ENCODE measurements around the gene LPIN2. TPM values are rescaled to one million over a fixed set of nuclear protein-coding genes. Genes with fewer than 3 reads are reported as not detected.

LPIN2 gene
- total RNA-seq, 1 donor from 2014 or later, result 6.3 TPM

- H3K36me3 ChIP-seq (ENCODE audit: control insufficient read depth, insufficient read depth, low read length), result no peaks in the 10 kb centered on the region
- no peak for TF ChIP-seq CTCF (IDR thresholded peaks at IDR 0.05; ENCODE audit: insufficient read depth, low read length, severe bottlenecking)
- no peak for DNase-seq (ENCODE audit: low read depth)
- no peak for FAIRE-seq
- H3K27me3 ChIP-seq (ENCODE audit: control insufficient read depth, insufficient read depth, low read length), result no peaks in the 10 kb centered on the region
- no peak overlapping the region for H3K4me3 ChIP-seq (ENCODE audit: low read depth, low read length)
Measured at GRCh38 chr18:2976218-2977132, 36.5 kb downstream of the LPIN2 start.

GRCh38 chr18:2974731-2975130 lies 38.2 kb downstream of the LPIN2 start:
- FAIRE-seq, result no peak
- no peaks in the 10 kb centered on the region for H3K36me3 ChIP-seq (ENCODE audit: control insufficient read depth, insufficient read depth, low read length)
- no peak overlapping the region for H3K4me3 ChIP-seq (ENCODE audit: low read depth, low read length)
- no peak for TF ChIP-seq CTCF (IDR thresholded peaks at IDR 0.05; ENCODE audit: insufficient read depth, low read length, severe bottlenecking)
- peak; percentile 8 for DNase-seq (ENCODE audit: low read depth)
- no peaks in the 10 kb centered on the region for H3K27me3 ChIP-seq (ENCODE audit: control insufficient read depth, insufficient read depth, low read length)

DNA sequence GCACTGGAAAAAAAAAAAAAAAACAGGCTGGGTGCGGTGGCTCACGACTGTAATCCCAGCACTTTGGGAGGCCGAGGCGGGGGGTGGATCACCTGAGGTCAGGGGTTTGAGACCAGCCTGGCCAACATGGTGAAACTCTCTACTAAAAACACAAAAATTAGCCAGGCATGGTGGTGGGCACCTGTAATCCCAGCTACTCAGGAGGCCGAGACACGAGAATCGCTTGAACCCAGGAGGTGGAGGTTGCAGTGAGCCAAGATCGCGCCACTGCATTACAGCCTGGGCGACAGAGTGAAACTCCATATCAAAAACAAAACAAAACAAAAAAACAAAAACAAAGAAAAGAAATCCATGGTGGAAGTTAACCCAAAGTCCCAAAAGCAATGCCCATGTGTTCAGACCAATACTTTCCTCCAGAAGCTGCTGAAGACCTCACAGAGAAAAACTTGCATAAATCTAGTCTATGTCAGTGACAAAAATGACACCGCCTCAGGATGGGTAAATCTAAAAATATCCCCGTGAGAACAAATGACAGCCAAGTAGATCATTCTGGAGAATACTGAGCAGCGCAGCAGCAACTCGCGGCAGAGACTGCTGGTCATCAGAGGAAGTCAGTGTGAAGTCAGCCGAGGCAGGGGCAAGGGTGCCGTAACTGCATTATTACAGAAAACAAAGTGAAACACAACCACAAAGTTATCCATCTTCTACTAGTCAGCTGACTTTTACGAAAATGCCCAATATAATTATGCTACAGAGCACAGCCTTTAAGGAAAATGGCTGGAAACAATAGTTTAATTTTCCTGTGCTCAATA lies 41.0 kb downstream of the LPIN2 start:
- Histone ChIP-seq H3K36me3 (ENCODE audit: control insufficient read depth, insufficient read depth, low read length) (no peaks in the 10 kb centered on the region), H3K27me3 (ENCODE audit: control insufficient read depth, insufficient read depth, low read length) (no peaks in the 10 kb centered on the region), H3K4me3 (ENCODE audit: low read depth, low read length) (no peak overlapping the region)
- DNase-seq (ENCODE audit: low read depth) (no peak), FAIRE-seq (no peak)
- TF ChIP-seq CTCF (IDR thresholded peaks at IDR 0.05; ENCODE audit: insufficient read depth, low read length, severe bottlenecking), result no peak

DNA sequence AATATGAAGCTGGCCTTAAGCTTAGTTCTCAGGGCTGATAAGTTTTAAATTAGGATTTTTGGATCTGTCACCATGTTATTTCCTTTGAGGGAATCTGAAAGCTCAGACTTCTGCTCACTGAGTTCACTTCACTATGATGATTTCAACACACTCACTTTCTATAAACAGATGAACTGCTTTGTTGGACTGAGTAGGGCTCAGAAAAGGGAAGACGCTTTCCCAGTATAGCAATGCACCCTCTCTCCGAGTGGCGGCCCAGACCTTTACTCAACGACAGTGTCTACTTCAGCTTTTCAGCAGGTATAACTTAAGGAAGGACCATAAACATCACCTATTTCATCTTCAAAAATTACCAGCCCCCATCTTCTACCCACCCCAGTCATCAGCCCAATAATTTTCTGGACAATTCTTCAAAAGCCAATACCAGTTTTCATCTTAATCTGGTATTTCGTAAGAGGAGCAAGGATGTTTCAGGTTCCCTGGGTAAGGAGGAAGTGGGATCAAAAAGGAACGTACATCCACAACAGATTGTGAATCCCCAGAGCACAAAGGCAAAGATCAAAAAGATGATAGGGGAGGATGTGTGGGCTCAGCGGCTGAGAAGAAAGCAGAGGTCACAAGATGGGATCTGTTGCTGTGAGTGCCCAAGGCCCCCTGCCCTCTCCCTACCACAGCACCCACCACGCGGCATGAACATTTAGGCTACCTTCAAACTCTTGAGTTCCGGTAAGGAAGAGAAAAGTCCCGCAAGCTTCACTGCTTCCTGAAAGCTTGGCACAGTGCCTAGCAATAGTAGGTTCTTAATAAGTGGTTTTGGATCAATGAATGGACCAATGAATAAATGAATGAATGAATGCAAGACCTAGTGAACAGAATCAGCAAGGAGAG lies 41.9 kb downstream of the LPIN2 start:
- Histone ChIP-seq H3K36me3 (ENCODE audit: control insufficient read depth, insufficient read depth, low read length) (no peaks in the 10 kb centered on the region), H3K27me3 (ENCODE audit: control insufficient read depth, insufficient read depth, low read length) (no peaks in the 10 kb centered on the region), H3K4me3 (ENCODE audit: low read depth, low read length) (no peak overlapping the region)
- no peak for FAIRE-seq
- DNase-seq (ENCODE audit: low read depth), result no peak
- TF ChIP-seq CTCF (IDR thresholded peaks at IDR 0.05; ENCODE audit: insufficient read depth, low read length, severe bottlenecking), result no peak

DNA sequence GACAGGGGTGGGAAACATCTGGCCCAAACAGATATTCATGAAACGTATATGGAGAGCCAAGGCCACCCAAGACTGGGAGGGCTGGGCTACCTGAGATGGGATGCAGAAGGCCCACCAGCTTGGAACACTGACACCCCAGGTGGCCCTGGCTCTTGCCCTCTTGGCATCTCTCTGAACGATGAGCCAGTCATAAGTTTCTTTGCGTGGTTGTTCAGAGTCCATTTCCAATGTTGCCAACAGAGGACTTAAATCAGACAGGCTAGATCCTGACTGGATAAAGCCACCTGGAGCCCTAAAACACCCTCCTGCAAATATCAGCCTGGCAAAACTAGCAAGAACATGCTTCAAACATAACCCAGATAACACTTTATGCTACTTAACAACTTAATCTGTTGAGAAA lies 42.6 kb downstream of the LPIN2 start:
- FAIRE-seq, result no peak
- H3K4me3 ChIP-seq (ENCODE audit: low read depth, low read length), result no peak overlapping the region

More for the DNA sequence above, 42.6 kb downstream of the LPIN2 start:
- no peaks in the 10 kb centered on the region for H3K27me3 ChIP-seq (ENCODE audit: control insufficient read depth, insufficient read depth, low read length)
- DNase-seq (ENCODE audit: low read depth), result no peak
- no peak for TF ChIP-seq CTCF (IDR thresholded peaks at IDR 0.05; ENCODE audit: insufficient read depth, low read length, severe bottlenecking)
- no peaks in the 10 kb centered on the region for H3K36me3 ChIP-seq (ENCODE audit: control insufficient read depth, insufficient read depth, low read length)
